Activated CD8-positive, alpha-beta memory T cell treated with anti-CD3 and anti-CD28 coated beads for 24 hours (primary cell): Measurements from ENCODE around the gene ANXA3.
"Not testable (repeated sequence)": the region's sequence is repeated elsewhere in the genome, so short reads cannot be mapped to it uniquely, and the experiment has no call there.

Source experiments
- DNase-seq: peaks from one replicate; pipeline ENCODE4 v3.0.0-alpha.2; 2020

The ANXA3 gene

GRCh38 chr4:78551420-78552351 lies at the start of gene ANXA3:
Gene ANXA3 (plus strand): TSS chr4:78551770. CDS start chr4:78554474, 2,704 bp downstream.
- peak; percentile 58 for DNase-seq

GRCh38 chr4:78506260-78506659 lies 45.3 kb upstream of the ANXA3 start:
- not testable (repeated sequence) for DNase-seq

GRCh38 chr4:78509043-78509442 lies 42.5 kb upstream of the ANXA3 start:
- no peak for DNase-seq

DNA sequence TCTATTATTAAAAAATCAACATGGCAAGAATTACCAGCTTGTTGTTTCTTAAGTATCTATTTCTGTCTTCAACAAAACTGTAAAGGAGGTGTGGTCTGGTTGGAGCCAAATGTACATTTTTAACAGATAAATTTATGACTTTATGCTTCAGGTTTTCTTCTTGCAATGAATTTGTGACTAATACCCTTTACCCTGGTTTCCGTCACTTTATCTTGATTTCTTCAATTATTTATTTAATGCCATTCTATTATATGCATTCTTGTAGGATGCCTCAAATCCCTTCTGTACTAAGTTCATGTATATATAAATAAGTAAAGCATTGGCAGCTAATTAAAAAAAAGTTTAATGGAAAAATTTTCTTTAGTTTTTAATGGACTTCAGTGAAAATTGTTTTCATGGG lies 41.5 kb upstream of the ANXA3 start:
- no peak for DNase-seq

DNA sequence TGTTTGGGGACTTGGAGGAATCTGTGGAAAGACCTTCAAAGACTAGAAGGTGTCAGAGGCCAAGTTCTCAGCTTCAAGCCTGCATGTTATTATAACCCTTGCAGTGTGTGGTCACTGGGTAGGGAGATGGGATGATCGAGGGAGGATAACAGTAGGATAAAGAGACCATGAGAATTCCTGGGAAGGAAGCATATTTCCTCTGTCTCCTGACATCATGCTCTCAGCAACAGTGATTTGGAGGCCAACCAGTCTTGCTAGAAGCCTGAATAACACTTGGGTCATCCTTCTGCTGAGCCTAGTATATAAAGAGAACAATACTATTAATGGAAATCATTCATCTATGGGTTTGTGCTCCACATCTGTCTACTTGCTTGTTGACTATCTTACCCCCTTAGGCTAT lies 40.9 kb upstream of the ANXA3 start:
- DNase-seq = no peak

DNA sequence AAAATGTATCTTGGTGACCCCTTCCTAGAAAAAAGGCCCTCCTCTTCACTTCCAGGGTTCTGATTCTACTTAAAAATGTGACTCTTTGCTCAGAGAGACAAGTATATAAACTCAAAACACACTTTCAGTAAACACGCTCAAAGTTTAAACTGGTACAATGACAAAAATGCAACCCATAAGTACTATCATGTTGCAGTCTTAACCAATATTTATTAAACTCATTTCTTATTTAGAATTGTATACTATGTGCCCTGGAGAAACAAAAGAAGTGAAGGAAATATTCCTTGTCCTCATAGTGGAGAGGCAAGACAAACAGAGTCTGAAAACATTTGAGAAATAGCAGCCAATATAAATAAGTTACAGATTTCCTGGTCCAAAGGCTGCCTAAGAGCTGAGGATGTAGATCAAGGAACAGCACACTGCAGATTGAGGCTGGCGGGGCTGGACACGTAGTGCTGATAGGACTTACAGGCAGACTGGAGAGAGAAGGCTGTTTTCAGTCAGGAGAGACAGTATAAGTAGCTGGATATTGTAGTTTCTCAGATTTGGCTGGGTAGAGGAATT lies 39.1 kb upstream of the ANXA3 start:
- DNase-seq = no peak

- DNase-seq = no peak
These were observed 38.1 kb upstream of the ANXA3 start for GRCh38 chr4:78513411-78513975.

GRCh38 chr4:78517050-78517652 lies 34.4 kb upstream of the ANXA3 start:
- no peak for DNase-seq

DNA sequence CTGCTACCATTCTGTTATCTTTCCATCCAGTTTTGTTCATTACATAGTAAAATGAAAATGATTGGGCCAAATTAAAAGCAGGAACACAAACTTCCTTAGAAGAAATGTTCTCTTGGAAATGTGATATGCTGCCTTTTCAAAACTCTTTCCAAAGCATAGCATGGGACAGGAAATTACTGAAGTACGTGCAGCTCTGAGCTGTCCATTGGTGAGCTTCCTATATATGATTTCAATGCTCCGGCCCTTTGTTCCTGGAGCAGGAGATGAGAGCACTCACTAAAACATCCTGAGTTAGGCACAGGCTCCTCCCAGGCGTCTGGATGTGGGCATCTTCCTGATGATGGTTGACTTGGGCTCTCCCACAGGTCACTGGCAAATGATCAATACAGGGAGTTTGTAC lies 33.0 kb upstream of the ANXA3 start:
- DNase-seq = no peak

- DNase-seq = no peak
These were observed 31.6 kb upstream of the ANXA3 start for GRCh38 chr4:78519962-78520361.

- no peak for DNase-seq
These were observed 30.8 kb upstream of the ANXA3 start for GRCh38 chr4:78520808-78521226.

- no peak for DNase-seq
These were observed 27.6 kb upstream of the ANXA3 start for GRCh38 chr4:78524009-78524408.

DNA sequence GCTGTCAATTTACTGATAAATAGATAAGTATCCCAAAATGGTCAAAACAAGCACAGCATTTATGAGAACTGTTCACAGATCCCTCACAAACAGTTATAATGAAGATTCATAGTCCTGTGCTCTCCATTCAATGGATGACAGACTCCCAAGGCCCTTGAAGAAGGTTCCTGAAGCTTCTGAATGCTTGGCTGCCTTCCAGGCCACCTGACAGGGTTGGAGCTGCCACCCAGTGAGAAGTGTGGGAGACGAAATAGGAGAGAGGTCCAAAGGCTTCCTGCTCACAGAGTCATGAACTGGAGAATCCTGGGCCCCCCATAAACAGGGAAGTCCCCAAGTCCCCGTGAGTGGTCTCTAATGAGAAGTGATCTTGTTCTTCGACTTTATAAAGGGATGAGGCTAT lies 26.0 kb upstream of the ANXA3 start:
- no peak for DNase-seq

GRCh38 chr4:78527103-78527502 lies 24.5 kb upstream of the ANXA3 start:
- no peak for DNase-seq

GRCh38 chr4:78527555-78527954 lies 24.0 kb upstream of the ANXA3 start:
- no peak for DNase-seq

GRCh38 chr4:78528327-78528726 lies 23.2 kb upstream of the ANXA3 start:
- DNase-seq = no peak

DNA sequence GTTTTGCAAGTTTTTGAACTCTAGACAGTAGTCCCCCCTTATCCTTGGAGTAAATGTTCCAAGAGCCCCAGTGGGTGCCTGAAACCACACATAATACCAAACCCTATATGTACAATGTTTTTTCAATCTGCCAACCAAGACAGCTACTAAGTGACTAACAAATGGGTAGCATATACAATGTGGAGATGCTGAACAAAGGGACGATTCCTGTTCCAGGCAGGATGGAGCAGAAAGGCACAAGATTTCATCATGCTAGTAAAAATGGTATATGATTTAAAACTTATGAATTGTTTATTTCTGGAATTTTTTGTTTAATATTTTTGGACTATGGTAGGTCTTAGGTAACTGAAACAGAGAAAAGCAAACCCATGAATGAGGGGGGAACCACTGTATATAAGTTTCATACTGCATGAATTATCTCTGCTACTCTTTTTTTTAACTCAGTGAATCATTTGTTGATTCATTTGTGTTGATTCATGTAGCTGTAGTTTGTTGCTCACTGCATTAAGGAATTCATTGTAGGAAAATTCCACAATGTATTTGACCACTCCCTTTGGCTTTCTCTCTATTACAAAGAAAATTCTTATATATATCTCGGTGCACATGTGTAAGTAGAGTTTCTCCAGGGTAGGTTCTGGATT lies 21.9 kb upstream of the ANXA3 start:
- DNase-seq = no peak

- no peak for DNase-seq
These were observed 19.5 kb upstream of the ANXA3 start for GRCh38 chr4:78532046-78532445.

- DNase-seq = no peak
These were observed 17.7 kb upstream of the ANXA3 start for GRCh38 chr4:78533854-78534253.

DNA sequence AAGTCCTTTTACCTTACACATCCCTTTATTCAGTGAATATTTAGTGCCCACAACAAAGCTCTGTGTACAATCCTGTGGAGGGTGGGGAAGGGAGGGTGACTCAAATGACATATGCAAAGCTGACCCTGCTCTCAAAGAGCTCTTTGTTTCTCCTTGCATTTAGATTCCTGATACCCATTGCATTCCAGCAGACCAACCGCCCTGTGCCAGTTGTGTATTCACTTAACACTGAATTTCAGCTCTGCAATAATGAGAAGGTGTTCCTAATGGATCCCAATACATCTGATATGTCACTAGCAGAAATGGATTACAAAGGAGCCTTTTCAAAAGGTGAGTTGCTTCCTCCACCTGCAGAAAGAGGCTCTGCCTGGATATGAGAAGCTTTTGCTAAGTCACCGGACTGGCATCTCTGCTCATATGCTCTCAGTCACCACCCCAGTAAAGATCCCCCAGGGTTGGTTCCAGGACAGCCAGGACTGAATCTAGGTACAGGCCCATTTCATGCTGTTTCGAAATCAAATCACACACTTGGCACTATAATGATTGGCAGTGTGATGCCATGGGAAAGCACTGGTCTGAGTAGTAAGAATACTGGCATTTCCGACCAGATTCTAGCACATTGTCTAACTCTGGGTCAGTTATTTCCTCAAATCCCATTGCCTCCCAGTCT lies 17.1 kb upstream of the ANXA3 start:
- no peak for DNase-seq

GRCh38 chr4:78542373-78542772 lies 9.2 kb upstream of the ANXA3 start:
- DNase-seq = no peak

DNA sequence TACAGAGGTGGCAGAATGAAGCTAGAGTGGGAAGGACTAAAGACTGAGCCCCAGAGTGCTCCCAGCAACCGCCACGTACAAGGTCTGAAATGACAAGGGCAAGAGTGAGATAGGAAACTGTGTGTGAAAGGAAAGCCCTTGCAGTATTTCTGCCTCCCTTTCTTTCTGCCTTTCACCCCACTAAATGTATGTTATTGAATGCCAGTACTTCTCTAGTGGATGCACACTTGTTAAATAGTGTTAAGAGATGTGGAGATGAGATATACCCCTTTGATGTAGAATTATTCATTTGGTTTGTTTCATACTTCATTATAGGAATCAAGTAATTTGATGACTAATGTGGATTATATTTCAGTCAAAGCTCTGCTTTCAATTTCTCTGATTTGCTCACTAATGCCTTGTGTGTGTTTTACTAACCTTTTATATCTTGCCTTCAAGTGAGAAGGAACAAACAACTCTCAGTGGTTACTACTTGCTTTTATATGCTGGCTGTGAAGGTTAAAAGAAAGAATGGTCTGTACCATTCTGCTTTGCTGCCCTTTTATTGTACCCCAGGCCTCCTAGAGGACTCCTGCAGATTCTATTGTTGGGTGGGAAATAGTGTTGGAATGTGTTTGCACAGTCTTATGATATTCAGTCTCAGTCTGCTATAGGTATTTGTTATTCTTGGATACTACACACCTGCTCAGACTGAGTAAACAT lies 8.0 kb upstream of the ANXA3 start:
- DNase-seq = no peak
